GM18511 (cell line): ENCODE results near the gene SLX4IP.

Experiments
- ATAC-seq: cut with Tn5 transposase; IDR thresholded peaks from one replicate; pipeline ENCODE4 v1.9.1; 2021; ENCODE audit warnings: mild to moderate bottlenecking, moderate library complexity; ENCODE audit not compliant: unreplicated experiment

The SLX4IP gene

GRCh38 chr20:10644458-10645204, 209.5 kb downstream of the SLX4IP start:
- ATAC-seq, result peak; percentile 80

DNA sequence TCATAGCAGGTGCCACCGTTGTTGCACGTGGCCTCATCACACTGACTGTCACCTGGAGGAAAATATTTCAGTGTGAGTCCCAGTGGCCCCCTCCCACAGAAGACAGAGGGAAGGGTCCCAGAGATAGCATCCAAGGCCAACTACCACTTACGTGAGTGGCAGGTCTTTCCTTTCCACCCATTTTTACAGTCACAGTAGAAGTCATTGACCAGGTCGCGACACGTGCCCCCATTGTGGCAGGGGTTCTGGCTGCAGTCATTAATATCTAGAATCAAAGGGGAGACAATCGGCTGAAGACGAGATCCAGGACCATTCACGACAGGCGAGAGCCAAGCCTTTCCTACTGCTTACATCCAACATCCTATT, 210.1 kb downstream of the SLX4IP start:
- ATAC-seq, result no peak

GRCh38 chr20:10646006-10646405, 210.9 kb downstream of the SLX4IP start:
- ATAC-seq, result no peak

- no peak for ATAC-seq
Observed at GRCh38 chr20:10646886-10647420, 211.8 kb downstream of the SLX4IP start.

DNA sequence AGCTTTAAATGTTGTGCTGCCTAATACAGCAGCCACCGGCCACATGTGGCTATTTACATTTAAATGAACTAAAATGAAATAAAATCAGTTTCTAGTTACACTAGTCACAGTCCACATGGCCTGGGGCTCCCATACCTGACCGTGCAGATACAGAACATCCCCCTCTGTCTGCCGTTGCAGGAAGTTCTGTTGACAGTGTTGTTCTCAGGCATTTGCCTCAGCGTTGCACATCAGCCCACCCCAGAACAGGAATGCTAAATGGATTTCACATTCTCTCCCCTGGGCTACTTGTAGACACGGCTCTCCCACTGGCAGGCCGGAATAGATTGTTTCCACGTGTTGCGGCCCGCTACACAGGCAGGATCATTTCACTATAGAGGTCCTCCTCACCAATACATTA, 212.4 kb downstream of the SLX4IP start:
- no peak for ATAC-seq

GRCh38 chr20:10647909-10648308, 212.8 kb downstream of the SLX4IP start:
- ATAC-seq, result no peak

GRCh38 chr20:10648651-10649050, 213.5 kb downstream of the SLX4IP start:
- ATAC-seq, result peak; percentile 34

DNA sequence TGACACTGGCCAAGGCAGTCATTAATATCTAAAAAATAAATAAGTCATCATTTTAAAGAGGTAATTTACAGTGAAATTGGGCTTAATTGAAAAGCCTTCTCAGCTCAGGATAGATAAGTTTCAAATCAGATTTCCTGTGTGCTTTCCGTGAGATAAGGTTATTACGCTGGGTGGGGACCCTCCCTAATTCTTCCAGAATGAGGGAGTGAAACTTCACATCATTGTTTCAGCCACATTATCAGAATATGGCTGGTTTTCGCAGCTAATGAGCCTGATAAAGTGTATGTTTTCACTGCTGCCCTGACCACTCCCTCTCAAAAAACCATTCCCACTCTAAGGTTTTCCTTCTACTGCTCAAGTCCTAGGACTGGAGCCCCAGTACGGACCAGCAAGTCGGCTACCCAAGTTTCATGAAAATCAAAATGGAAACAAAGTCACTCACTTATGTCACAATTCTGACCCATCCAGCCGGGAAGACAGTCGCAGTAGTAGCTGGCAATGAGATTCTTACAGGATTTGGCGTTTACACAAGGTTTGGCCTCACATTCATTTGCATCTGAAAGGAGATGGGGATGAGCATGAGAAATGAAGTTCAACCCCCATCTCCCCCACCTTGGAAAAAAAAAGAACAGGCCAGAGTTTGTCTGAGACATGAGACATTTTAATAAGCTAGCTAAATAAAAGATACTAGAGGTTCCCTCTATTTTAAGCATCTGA, 214.1 kb downstream of the SLX4IP start:
- ATAC-seq, result peak; percentile 12

DNA sequence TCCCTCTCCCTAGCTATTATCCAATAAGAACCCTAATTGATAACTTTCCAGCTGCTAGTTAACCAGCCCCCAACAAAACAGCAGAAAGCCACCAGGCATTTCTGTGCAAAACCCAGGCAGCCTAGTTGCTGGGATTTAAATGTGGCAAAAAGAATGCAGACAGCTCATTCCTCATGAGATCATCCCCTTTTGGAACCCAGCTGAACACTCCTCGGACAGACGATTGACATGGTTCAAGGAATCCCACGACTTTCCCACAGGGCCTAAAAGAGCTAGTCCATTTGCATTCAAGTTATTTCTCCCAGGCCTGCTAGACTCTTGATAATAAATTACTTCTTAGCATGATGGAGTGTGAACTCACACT, 214.7 kb downstream of the SLX4IP start:
- ATAC-seq, result no peak

DNA sequence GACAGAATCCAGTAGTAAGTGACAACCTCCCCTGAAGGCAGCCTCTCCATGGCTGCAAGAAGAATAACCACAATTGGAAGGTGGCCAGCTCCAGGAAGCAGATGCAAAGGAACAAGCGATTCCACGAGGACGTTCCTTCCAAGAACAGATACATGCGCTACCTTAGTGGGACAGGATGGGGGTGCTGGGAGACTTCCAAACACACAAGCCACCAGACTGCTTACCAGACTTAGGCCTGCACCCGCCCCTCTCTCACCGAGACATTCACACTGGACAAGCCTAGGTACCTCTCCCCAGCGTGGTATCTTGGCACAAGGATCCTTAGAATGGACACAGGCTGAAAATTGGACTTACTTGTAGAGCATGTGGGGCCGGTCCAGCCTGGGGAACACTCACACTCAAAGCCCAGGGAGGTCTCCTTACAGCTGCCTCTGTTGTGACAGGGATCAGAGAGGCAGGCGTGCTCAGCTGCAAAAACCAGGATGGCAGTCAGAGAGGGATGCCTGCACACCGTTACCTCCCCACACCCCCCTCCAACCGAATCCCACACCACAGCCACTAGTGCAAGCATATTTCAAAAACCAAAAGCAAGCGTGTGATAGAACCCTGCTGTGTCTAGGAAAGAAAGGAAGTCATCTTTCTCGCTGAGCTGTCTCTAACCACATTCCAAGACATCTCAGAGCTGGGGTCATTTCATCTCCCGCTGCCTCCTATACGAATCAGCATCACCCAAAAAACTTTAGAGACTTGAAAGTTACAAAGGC, 216.3 kb downstream of the SLX4IP start:
- no peak for ATAC-seq

- no peak for ATAC-seq
Observed at GRCh38 chr20:10652185-10652584, 217.1 kb downstream of the SLX4IP start.

DNA sequence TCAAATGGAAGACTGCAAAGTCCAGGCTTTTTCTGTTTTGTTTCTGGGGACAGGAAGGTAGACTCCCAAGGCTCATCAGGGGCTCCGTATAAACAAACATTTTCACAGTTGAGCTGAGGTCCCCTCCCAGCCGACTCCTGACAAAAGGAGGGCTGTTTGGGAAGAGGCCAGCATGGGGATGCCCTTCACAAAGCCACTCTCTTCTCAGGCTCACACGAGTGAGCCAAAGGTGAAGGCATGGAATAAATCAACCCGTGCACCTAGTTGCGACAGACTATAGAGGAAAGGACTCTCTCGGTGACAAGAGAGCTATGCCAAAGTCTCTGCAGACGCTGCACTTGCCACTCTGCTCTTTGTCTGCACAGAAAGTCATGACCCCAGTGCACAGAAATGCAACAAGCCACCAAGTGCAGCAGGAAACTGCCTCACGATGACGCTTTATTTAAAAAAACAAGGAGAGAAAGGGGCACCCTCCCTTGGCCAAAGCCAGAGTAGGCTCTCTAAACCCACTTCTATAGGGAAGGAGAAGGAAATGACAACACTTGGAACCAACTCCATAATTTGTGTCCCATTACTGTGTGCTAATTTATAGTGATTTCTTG, 217.7 kb downstream of the SLX4IP start:
- ATAC-seq, result no peak

GRCh38 chr20:10653599-10654249, 218.6 kb downstream of the SLX4IP start:
- peak; percentile 38 for ATAC-seq

DNA sequence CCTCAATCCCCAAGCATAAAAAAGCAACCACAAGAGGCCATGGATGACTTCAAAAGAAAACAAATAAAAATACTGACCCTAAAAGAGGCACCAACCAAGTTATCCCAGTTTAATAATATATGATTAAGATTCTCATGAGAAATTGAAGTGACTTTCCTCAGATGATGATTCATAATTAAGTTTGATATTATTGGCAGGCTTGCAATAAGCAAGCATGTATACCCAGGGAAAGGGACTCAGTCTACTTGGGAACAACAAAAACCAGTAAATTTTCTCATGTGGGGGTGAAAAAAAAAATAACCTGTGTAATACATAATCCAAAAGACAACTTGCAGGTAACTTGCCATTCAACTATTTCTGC, 219.1 kb downstream of the SLX4IP start:
- ATAC-seq, result peak; percentile 9

DNA sequence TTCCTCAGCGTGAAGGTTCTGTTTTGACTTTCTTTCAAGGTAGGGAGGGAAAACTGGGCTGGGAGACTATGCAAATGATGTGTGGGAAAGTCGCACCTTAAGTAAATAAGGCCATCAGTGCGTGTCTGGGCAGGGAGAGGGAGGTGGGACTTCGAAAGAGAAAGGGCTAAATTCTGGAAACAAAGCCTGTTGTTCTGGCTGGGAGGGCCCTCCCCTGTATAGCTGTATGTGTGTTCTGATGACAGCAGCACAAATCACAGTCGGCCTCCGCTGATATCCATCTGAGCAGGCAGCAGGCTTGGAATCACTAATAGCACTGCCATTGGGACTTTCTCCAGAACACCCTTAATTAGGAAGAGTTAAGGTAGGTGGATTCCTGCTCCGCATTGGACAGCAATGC, 219.5 kb downstream of the SLX4IP start:
- ATAC-seq, result peak; percentile 77

DNA sequence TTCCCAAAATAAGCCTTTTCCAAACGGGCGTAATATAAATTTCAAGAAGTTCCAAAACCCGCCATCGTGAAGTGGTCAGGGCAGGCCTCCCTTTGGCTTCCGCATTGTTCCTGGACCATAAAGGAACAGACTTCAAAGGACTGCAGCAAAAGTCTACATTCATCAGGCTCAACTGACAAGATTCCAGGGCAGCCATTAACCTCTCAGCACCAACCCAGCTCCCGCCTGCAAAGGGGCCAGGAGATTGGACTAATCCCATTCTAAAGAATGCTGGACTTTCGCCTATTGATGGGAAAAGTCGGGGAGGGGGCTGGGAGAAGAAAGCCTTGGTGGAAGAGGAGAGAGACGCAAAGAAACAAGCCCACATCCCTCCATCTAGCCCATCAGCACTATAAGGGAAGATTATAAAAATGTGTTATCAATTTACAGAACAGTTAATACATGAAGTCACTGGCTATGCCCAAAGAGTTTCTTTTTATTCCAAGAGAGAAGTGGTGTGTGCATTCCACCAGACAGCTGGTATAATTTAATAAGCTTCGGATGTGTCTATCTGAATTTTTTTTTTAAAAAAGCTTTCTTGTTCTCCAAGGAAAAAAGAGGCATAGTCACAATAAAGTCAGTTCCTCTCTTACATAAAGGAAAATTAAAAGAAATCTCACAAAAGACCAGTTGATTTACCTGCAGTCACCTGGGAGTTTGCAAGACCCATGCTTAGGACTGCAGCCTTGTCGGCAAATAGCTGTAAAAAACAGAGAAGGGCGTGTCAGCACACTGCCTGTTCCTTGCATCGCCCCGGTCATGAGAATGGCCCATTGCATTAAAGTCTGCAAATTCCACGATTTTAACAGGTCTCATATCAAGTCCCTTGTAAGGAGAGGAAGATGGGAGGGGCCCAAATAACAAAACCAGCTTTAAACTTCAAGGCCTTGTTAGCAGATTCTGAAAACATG, 220.9 kb downstream of the SLX4IP start:
- no peak for ATAC-seq

DNA sequence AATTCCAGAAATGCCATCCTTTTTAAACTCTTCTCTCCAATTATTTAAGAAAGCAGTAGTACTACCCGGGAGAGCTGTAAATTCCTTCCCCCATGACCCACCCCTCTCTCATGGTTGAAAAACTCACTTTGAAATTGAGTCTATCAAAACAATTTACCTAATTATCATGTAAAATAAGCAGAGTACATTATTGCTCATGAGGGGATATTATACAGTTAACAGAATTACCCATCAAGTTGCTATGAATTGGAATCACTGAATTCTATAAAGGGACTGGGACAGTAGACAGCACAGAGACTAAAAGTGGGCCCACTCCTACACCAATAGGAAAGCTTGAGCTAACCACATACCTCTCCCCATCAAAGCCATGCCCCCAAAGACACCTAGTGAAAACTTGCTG, 222.3 kb downstream of the SLX4IP start:
- ATAC-seq, result no peak

GRCh38 chr20:10658051-10658823, 223.1 kb downstream of the SLX4IP start:
- ATAC-seq, result no peak
